NCI-H187 treated with DMSO at 0.1 percent for 48 hours (cell line): Measurements from ENCODE around the gene SNTB2.
"Not testable (repeated sequence)": the region's sequence is repeated elsewhere in the genome, so short reads cannot be mapped to it uniquely, and the experiment has no call there.

Experiments
- DNase-seq: peaks from one replicate; lab custom pipeline; 2025; lab: John Stamatoyannopoulos, UW

Gene SNTB2

GRCh38 chr16:69186642-69187445, at the start of gene SNTB2:
Gene SNTB2, plus strand, starts transcription at chr16:69187164. Its CDS starts 3 bp downstream, at chr16:69187167.
- DNase-seq = no peak

- no peak for DNase-seq
Observed at GRCh38 chr16:69138608-69139007, 48.4 kb upstream of the SNTB2 start.

GRCh38 chr16:69139464-69139863, 47.5 kb upstream of the SNTB2 start:
- not testable (repeated sequence) for DNase-seq

- DNase-seq = no peak
Observed at GRCh38 chr16:69141014-69141413, 46.0 kb upstream of the SNTB2 start.

GRCh38 chr16:69141936-69142335, 45.0 kb upstream of the SNTB2 start:
- DNase-seq = no peak

GRCh38 chr16:69143116-69143515, 43.8 kb upstream of the SNTB2 start:
- DNase-seq = no peak

GRCh38 chr16:69145658-69146057, 41.3 kb upstream of the SNTB2 start:
- DNase-seq = no peak

- DNase-seq = not testable (repeated sequence)
Observed at GRCh38 chr16:69149621-69150020, 37.3 kb upstream of the SNTB2 start.

GRCh38 chr16:69150146-69150865, 36.7 kb upstream of the SNTB2 start:
- no peak for DNase-seq

GRCh38 chr16:69157196-69157595, 29.8 kb upstream of the SNTB2 start:
- no peak for DNase-seq

- DNase-seq = no peak
Observed at GRCh38 chr16:69160192-69160591, 26.8 kb upstream of the SNTB2 start.

- no peak for DNase-seq
Observed at GRCh38 chr16:69165584-69165983, 21.4 kb upstream of the SNTB2 start.

GRCh38 chr16:69166221-69166833, 20.6 kb upstream of the SNTB2 start:
- DNase-seq = no peak

GRCh38 chr16:69166946-69167930, 19.7 kb upstream of the SNTB2 start:
- DNase-seq = no peak

- DNase-seq = no peak
Observed at GRCh38 chr16:69169051-69169450, 17.9 kb upstream of the SNTB2 start.

- no peak for DNase-seq
Observed at GRCh38 chr16:69169607-69170352, 17.2 kb upstream of the SNTB2 start.

GRCh38 chr16:69171325-69172084, 15.5 kb upstream of the SNTB2 start:
- no peak for DNase-seq

GRCh38 chr16:69176033-69176800, 10.7 kb upstream of the SNTB2 start:
- DNase-seq = no peak

- no peak for DNase-seq
Observed at GRCh38 chr16:69179328-69180010, 7.5 kb upstream of the SNTB2 start.
